Measurements from ENCODE around the gene PDGFA.

DNA sequence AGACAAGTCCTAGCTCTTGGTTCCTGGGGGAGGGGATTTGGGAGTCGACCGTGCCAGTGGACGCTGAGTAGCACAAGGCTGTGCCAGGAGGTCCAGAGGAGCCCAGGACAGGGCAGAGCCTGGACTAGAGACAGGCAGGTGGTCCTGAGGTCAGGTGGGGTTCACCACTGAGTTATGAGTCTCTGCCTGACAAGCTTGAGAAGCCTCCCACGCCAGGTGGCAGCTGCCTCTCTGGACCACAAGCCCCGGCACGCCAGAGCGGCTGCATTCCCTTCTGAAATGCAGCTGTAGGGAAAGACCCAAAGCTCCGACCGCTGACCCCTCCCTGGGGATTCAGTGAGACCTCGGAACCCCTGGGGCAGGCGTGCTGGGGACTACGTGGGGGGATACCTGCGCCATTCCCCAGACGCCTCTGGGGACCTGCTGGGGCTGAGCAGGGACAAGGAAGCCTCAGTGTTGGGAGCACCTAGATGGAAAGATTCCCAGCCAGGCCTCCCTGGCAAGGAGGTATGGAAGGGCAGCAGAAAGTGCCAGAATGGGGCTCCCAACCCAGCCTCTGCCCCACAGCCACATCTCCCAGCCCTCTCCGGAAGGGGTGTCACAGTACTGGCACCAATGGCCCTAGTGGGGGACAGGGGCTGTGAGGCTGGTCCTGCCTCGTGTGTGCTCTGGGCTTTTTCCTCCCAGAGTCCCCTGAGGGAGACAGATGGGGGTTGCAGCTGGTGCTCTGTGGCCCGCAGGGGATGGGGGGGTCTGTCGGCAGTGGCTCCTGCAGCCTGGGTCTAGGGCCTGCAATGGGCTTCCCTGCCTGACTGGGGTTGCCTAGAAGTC, 29.0 kb downstream of the PDGFA start:
- TF ChIP-seq, protein P1, sequence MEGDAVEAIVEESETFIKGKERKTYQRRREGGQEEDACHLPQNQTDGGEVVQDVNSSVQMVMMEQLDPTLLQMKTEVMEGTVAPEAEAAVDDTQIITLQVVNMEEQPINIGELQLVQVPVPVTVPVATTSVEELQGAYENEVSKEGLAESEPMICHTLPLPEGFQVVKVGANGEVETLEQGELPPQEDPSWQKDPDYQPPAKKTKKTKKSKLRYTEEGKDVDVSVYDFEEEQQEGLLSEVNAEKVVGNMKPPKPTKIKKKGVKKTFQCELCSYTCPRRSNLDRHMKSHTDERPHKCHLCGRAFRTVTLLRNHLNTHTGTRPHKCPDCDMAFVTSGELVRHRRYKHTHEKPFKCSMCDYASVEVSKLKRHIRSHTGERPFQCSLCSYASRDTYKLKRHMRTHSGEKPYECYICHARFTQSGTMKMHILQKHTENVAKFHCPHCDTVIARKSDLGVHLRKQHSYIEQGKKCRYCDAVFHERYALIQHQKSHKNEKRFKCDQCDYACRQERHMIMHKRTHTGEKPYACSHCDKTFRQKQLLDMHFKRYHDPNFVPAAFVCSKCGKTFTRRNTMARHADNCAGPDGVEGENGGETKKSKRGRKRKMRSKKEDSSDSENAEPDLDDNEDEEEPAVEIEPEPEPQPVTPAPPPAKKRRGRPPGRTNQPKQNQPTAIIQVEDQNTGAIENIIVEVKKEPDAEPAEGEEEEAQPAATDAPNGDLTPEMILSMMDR (IDR thresholded peaks at IDR 0.05) = no peak
- TF ChIP-seq POLR2A (IDR thresholded peaks at IDR 0.05) = no peak
